ENCODE data around the gene PRKD1. TPM values are rescaled to one million over a fixed set of nuclear protein-coding genes. Genes with fewer than 3 reads are reported as not detected.

Gene PRKD1
- total RNA-seq, 1 experiment from 2014 or later: 2.7 TPM

GRCh38 chr14:29687866-29688265 lies 239.8 kb downstream of the PRKD1 start:
- no peaks in the 10 kb centered on the region for H4K20me1 ChIP-seq (ENCODE audit: control insufficient read depth, insufficient read depth, insufficient read length)
- H3T11ph ChIP-seq (ENCODE audit: low read length): no peak overlapping the region
- no peak overlapping the region for H3K4me2 ChIP-seq (ENCODE audit: insufficient read depth, insufficient read length, low read length)
- H3K4me3 Mint-ChIP-seq: no peak overlapping the region
- H3K27me3 Mint-ChIP-seq (ENCODE audit: low read depth): no peaks in the 10 kb centered on the region
- no peaks in the 10 kb centered on the region for H3K36me3 Mint-ChIP-seq (ENCODE audit: insufficient read depth in 1 of 3, low read depth in 3 of 3)
- no peaks in the 10 kb centered on the region for H3K23me2 ChIP-seq (ENCODE audit: insufficient read length, low read depth, low read length, poor library complexity, severe bottlenecking)
- H3K9ac ChIP-seq (ENCODE audit: extremely low read depth, insufficient read length, low read length): no peak overlapping the region
- no peak overlapping the region for H2BK5ac ChIP-seq (ENCODE audit: insufficient read length, low read length)
- no peak overlapping the region for H2BK20ac ChIP-seq (ENCODE audit: low read depth, low read length, poor library complexity, severe bottlenecking)
- H4K8ac ChIP-seq (replicated peaks; ENCODE audit: insufficient read length, low read depth, low read length): no peak overlapping the region
- H3K79me2 ChIP-seq (ENCODE audit: insufficient read depth, low read length): no peaks in the 10 kb centered on the region
- H3K27ac Mint-ChIP-seq: no peak overlapping the region
- H2AFZ ChIP-seq (ENCODE audit: low read length): no peak overlapping the region
- no peak overlapping the region for H4K91ac ChIP-seq (ENCODE audit: insufficient read length, low read depth, low read length)
- H2BK15ac ChIP-seq (ENCODE audit: low read depth, low read length): no peak overlapping the region
- H3K4me1 ChIP-seq (ENCODE audit: insufficient read depth, low read length): no peaks in the 10 kb centered on the region
- no peak overlapping the region for H4K5ac ChIP-seq (ENCODE audit: insufficient read length, low read depth, low read length)
- no peak overlapping the region for H3K18ac ChIP-seq (ENCODE audit: insufficient read length, low read depth, low read length)
- H3K9me3 Mint-ChIP-seq: no peaks in the 10 kb centered on the region
- no peaks in the 10 kb centered on the region for H3K79me1 ChIP-seq (ENCODE audit: insufficient read depth, low read depth, low read length, poor library complexity, severe bottlenecking)
- no peak overlapping the region for H3K23ac ChIP-seq (ENCODE audit: insufficient read length, low read depth, low read length)
- no peak overlapping the region for H2BK120ac ChIP-seq (ENCODE audit: low read depth, low read length, poor library complexity, severe bottlenecking)
- no peaks in the 10 kb centered on the region for H3K9me3 ChIP-seq (ENCODE audit: control insufficient read depth, low read depth, low read length)
- H3K14ac ChIP-seq (ENCODE audit: insufficient read depth, low read length): no peak overlapping the region
- H2BK12ac ChIP-seq (ENCODE audit: insufficient read length, low read depth, low read length): no peak overlapping the region
- WGBS (ENCODE audit: extremely low coverage, insufficient read length, low lambda C conversion rate): no CpG with 5 or more reads among the region's 2 CpGs
- no peak overlapping the region for H3K4ac ChIP-seq (ENCODE audit: low read depth, low read length)
- no peaks in the 10 kb centered on the region for H3K27me3 ChIP-seq (ENCODE audit: insufficient read depth, low read length)
- DNase-seq: no peak
- no peaks in the 10 kb centered on the region for H3K4me1 Mint-ChIP-seq
- no peak overlapping the region for H3K56ac ChIP-seq (ENCODE audit: insufficient read length, low read depth, low read length)
- TF ChIP-seq CTCF (conservative IDR thresholded peaks at IDR 0.05): no peak
- no peak overlapping the region for H3K27ac ChIP-seq (ENCODE audit: insufficient read length, low read depth, low read length)
- H2AK5ac ChIP-seq (ENCODE audit: insufficient read length, low read length): no peak overlapping the region
